WTC11 (cell line): ENCODE measurements around the gene SLITRK6.

Experiments used
- GABPB1 ChIP-seq: sonication (generic); formaldehyde crosslinking; IDR thresholded peaks from 2 replicates; pipeline ENCODE4 v1.8.1; 2023; ENCODE audit warnings: mild to moderate bottlenecking, missing genetic modification reagents
- RELA ChIP-seq: sonication (generic); formaldehyde crosslinking; IDR thresholded peaks from 2 replicates; pipeline ENCODE4 v1.8.1; 2022; ENCODE audit warnings: missing genetic modification reagents, mild to moderate bottlenecking, borderline replicate concordance
- TCF7 ChIP-seq: sonication (generic); formaldehyde crosslinking; IDR thresholded peaks from 2 replicates; pipeline ENCODE4 v1.8.0; 2022; ENCODE audit warnings: mild to moderate bottlenecking, low read depth, missing genetic modification reagents, moderate library complexity
- ZNF121 ChIP-seq: sonication (generic); formaldehyde crosslinking; IDR thresholded peaks from 2 replicates; pipeline ENCODE4 v1.8.0; 2023; ENCODE audit warnings: missing genetic modification reagents
- TF ChIP-seq, protein P1 (sequence below): fragments of 200-600 bp; IDR thresholded peaks from 2 replicates; pipeline ENCODE4 v1.8.0; 2022; ENCODE audit warnings: antibody characterized with exemption
- TF ChIP-seq, protein P2 (sequence below): sonication (generic); formaldehyde crosslinking; IDR thresholded peaks from 2 replicates; pipeline ENCODE4 v1.8.1; 2023; ENCODE audit warnings: mild to moderate bottlenecking, missing genetic modification reagents, moderate library complexity
- TF ChIP-seq, protein P3 (sequence below): sonication (generic); formaldehyde crosslinking; IDR thresholded peaks from 2 replicates; pipeline ENCODE4 v1.8.1; 2023; ENCODE audit warnings: mild to moderate bottlenecking, missing genetic modification reagents, moderate library complexity

DNA sequence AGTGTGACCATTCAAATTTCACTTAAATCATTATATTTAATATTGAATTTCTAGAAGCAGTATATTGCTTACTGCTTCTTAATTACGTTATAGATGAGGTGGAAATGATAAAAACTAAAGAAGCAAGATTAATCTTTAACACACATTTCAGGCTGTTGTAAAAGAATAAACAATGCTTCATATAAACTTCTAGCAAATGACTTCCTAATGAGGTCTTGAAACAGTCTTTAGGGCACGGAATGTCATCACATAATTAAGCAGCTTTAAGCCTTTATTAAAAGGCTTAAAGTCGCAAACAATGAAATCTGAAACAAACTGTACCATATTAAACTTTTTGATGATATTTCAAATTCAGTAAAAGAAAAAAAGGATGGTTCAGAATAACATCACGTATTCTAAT, 1.9 kb downstream of the SLITRK6 start:
- TF ChIP-seq RELA (CRISPR knock-in tag): no peak
- no peak for TF ChIP-seq TCF7 (CRISPR knock-in tag)
- TF ChIP-seq, protein P1, sequence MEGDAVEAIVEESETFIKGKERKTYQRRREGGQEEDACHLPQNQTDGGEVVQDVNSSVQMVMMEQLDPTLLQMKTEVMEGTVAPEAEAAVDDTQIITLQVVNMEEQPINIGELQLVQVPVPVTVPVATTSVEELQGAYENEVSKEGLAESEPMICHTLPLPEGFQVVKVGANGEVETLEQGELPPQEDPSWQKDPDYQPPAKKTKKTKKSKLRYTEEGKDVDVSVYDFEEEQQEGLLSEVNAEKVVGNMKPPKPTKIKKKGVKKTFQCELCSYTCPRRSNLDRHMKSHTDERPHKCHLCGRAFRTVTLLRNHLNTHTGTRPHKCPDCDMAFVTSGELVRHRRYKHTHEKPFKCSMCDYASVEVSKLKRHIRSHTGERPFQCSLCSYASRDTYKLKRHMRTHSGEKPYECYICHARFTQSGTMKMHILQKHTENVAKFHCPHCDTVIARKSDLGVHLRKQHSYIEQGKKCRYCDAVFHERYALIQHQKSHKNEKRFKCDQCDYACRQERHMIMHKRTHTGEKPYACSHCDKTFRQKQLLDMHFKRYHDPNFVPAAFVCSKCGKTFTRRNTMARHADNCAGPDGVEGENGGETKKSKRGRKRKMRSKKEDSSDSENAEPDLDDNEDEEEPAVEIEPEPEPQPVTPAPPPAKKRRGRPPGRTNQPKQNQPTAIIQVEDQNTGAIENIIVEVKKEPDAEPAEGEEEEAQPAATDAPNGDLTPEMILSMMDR: no peak
- TF ChIP-seq, protein P2, sequence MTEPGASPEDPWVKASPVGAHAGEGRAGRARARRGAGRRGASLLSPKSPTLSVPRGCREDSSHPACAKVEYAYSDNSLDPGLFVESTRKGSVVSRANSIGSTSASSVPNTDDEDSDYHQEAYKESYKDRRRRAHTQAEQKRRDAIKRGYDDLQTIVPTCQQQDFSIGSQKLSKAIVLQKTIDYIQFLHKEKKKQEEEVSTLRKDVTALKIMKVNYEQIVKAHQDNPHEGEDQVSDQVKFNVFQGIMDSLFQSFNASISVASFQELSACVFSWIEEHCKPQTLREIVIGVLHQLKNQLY (CRISPR knock-in tag): no peak
- TF ChIP-seq ZNF121: no peak
- TF ChIP-seq, protein P3, sequence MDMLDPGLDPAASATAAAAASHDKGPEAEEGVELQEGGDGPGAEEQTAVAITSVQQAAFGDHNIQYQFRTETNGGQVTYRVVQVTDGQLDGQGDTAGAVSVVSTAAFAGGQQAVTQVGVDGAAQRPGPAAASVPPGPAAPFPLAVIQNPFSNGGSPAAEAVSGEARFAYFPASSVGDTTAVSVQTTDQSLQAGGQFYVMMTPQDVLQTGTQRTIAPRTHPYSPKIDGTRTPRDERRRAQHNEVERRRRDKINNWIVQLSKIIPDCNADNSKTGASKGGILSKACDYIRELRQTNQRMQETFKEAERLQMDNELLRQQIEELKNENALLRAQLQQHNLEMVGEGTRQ (CRISPR knock-in tag): no peak
- no peak for TF ChIP-seq GABPB1 (CRISPR knock-in tag)
